ENCODE measurements around the gene TMEM9.

The TMEM9 gene

DNA sequence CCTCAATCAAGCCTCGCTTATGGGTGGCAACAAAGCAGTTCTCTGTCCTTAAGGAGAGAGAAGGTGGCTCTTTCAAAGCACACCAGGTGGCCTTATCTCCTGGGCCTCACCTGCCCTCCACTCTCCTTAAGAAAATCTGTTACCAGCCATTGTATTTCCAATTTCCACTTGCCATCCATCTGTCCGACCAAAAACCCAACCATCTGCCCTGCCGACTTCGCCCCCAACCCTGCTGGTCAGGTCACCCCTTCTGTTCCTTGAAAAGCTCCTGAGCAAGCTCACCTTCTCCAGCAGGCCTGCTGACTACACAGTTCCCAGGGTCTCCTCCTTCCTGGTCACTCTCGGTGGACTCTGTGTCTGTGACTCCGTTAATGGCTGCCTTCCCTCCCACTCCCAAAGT is 35.7 kb upstream of the TMEM9 start:
- TF ChIP-seq, protein P1, sequence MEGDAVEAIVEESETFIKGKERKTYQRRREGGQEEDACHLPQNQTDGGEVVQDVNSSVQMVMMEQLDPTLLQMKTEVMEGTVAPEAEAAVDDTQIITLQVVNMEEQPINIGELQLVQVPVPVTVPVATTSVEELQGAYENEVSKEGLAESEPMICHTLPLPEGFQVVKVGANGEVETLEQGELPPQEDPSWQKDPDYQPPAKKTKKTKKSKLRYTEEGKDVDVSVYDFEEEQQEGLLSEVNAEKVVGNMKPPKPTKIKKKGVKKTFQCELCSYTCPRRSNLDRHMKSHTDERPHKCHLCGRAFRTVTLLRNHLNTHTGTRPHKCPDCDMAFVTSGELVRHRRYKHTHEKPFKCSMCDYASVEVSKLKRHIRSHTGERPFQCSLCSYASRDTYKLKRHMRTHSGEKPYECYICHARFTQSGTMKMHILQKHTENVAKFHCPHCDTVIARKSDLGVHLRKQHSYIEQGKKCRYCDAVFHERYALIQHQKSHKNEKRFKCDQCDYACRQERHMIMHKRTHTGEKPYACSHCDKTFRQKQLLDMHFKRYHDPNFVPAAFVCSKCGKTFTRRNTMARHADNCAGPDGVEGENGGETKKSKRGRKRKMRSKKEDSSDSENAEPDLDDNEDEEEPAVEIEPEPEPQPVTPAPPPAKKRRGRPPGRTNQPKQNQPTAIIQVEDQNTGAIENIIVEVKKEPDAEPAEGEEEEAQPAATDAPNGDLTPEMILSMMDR (IDR thresholded peaks at IDR 0.05; ENCODE audit: borderline replicate concordance, insufficient read depth, low read depth, low read length): no peak
- no peak overlapping the region for H3K4me3 ChIP-seq (ENCODE audit: low read depth, low read length)

DNA sequence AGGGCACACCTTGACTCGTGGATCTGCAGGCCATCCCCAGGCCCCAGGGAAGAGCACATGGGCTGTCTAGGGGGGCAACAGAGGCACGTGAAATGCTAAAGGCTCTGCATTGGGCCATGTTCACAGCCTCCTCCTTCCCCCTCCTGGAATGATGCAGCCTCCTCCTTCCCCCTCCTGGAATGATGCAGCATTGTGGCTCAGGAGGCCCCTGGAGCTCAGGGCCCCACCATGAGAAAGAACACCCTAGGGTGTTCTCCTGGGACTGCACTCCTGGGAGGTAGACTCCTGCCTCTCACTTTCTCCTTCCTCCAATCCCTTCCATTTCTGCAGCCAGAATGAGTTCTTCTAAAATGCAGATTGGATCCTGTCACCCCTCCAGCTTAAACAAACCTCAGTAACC is 34.8 kb upstream of the TMEM9 start:
- TF ChIP-seq, protein P1 (IDR thresholded peaks at IDR 0.05; ENCODE audit: borderline replicate concordance, insufficient read depth, low read depth, low read length): no peak
- no peak overlapping the region for H3K4me3 ChIP-seq (ENCODE audit: low read depth, low read length)

DNA sequence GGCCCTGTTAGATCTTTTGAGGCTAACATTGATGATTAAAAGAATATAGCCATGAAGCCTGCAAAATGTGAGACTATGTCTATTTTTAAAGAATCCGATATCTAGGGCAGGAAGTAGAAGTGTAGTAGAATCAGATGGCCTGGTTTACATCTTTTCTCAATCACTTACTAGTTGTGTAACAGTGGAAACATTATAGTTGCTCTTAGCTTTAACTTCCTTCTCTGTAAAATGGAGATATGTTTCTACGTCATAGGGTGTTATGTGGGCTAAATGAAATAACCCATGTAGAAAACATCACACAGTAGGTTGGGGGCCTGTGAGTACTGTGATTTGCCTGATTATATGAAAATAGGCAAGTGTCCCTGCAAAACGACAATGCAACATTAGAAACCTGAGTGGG is 31.9 kb upstream of the TMEM9 start:
- H3K4me3 ChIP-seq (ENCODE audit: low read depth, low read length): no peak overlapping the region
- TF ChIP-seq, protein P1 (IDR thresholded peaks at IDR 0.05; ENCODE audit: borderline replicate concordance, insufficient read depth, low read depth, low read length): no peak

DNA sequence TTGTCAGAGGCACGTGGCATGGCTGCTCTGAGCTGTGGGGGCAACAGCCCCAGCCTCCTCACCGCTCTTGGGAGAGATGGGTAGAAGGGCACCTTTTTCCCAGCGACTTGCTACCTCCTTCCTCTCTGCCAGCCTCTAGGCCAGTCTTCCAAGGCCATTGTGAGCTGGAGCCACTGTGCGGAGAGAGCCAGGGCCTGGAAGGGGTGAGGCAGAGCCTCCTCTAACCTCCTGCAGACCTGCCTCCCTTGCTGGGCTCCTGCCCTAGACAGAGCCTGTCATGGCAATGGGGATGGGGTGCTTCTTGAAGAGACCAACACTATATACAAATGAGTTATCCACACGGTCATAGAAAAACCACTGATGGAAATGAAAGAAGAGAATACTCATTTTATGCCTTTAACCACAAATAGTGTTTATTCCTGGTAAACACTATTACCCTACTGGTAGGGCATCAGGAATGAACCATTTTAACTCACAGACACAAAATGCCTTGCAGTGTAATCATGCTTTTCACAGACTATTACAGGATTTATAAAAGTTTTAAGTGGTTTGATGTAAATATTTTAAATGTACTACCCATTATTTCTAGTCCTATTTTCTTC is 31.4 kb upstream of the TMEM9 start:
- TF ChIP-seq, protein P1 (IDR thresholded peaks at IDR 0.05; ENCODE audit: borderline replicate concordance, insufficient read depth, low read depth, low read length): no peak
- no peak overlapping the region for H3K4me3 ChIP-seq (ENCODE audit: low read depth, low read length)

DNA sequence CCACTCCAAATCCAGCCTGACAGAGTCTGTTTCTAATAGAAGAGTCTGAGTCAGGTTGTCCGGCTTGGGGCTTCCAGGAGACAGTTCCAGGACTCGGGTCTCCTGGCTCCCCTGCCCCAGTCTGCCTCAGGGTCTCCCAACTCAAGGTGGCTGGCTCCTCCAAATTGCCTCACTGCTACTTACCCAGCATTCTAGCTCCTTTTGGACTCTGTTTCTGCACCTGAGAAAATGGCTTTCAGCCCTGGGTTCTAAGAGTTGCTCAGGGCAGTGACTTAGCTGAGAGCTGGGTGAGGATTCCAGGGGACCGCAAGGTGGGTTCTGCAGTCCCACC is 30.8 kb upstream of the TMEM9 start:
- TF ChIP-seq, protein P1 (IDR thresholded peaks at IDR 0.05; ENCODE audit: borderline replicate concordance, insufficient read depth, low read depth, low read length): no peak
- H3K4me3 ChIP-seq (ENCODE audit: low read depth, low read length): no peak overlapping the region

DNA sequence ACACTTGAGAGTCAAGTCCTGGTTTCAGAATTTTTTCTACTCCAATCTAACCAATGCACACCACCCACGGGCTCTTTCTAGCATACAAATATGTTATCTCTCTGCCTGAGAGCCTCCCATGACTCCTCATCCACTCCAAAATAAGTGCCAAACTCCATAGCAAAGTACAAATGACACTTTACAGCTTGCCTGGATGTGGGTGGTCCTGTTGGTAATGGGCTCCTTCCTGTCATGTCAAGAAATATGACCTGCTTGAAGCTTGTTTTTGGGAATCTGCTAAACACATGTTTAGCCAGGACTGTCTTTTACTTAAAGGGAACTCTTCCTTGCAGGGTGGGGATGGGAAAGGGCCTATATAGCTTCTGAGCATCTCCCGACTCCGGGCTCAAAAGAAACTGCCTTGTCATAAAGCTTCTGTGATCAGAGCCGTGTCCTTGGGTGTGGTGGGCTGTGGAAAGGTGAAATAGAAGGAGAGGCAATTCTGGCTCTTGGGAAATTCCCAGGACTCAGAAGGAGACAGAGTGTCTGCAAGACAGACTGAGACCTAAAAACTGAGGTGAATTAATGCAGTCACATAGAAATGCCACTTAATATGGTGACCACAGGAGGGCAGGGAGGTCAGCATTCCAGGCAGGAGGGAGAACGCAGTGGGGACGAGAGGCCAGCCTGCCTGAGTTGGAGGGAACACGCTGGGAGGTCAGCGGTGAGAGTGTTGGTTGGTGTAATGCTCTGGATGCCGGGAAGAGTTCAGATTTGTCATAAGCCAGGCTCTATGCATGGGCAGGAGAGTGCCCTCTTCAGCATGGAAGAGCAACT is 30.2 kb upstream of the TMEM9 start:
- no peak overlapping the region for H3K4me3 ChIP-seq (ENCODE audit: low read depth, low read length)
- TF ChIP-seq, protein P1 (IDR thresholded peaks at IDR 0.05; ENCODE audit: borderline replicate concordance, insufficient read depth, low read depth, low read length): peak; percentile 47; the same call in 1 of the 2 replicates

DNA sequence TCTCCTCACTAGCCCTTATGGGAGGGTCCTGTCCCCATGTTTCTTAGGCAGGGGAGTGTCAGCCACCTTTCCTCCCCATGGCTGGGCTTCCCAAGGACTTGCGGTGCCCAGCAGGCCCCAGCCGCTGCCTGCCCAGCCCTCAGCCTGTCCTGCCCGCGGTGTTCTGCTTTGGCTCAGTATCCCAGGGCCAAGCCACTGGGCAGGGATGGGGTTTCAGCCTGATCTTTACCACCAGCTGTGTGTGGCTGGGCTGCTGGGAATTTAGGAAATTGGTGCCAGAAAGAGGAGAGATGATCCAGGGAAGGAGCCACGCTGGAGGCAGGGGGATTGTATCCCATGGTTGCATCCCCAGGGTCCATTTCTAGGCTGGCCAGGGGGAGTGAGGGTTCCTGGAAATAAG is 29.5 kb upstream of the TMEM9 start:
- TF ChIP-seq, protein P1 (IDR thresholded peaks at IDR 0.05; ENCODE audit: borderline replicate concordance, insufficient read depth, low read depth, low read length): no peak

More for the DNA sequence above, 29.5 kb upstream of the TMEM9 start:
- H3K4me3 ChIP-seq (ENCODE audit: low read depth, low read length): no peak overlapping the region
